GM18519 (cell line): ENCODE results near the gene PPP1R14C.

Experiments used
- ATAC-seq: cut with Tn5 transposase; IDR thresholded peaks from one replicate; pipeline ENCODE4 v1.9.1; 2021; ENCODE audit warnings: mild to moderate bottlenecking, moderate library complexity; ENCODE audit not compliant: unreplicated experiment, low FRiP score

Gene PPP1R14C

DNA sequence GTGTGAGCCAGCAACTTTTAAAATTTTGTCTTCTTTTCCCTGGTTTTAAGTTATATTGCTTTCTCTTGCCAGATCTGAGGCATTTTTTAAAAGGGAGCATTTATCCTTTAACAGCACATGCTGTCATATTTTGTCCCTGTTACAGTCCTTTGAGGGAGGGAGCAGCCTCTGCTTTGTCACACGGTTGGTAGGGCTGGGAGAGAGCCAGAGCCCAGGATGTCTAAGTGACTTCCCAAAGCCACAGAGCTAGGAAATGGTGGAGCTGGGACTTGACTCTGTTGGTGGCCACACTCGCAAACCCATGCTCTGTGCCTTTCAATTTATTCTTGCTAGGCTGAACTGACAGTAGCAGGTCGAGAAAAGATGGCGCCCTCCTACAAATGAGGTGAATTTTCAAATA is 145.6 kb downstream of the PPP1R14C start:
- no peak for ATAC-seq

- ATAC-seq: no peak
These were observed 146.7 kb downstream of the PPP1R14C start for GRCh38 chr6:150289454-150290071.

- ATAC-seq: no peak
These were observed 147.6 kb downstream of the PPP1R14C start for GRCh38 chr6:150290429-150290828.

DNA sequence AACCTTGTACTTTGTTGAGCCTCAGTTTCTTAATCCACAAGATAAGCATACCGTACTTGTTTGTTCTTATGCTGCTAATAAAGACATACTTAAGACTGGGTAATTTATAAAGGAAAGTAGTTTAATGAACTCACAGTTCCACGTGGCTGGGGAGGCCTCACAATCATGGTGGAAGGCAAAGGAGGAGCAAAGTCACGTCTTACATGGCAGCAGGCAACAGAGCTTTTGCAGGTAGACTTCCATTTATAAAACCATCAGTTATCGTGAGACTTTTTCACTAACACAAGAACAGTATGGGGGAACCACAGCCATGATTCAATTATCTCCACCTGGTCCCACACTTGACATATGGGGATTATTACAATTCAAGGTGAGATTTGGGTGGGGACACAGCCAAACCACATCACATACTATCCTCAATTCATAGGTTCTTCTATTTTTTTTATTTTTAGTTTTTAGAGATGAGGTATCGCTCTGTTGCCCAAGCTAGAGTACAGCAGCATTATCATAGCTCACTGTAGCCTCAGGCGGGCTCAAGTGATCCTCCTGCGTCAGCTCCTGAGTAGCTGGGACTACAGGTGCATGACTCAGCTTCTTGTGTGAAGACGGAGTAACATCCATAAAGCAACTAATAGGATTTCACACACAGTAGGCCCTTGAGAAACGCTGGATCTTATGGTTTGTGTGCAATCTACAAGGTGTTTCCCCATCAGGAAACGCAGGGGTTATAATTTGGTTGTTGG is 149.3 kb downstream of the PPP1R14C start:
- ATAC-seq: no peak

GRCh38 chr6:150293019-150293418 is 150.2 kb downstream of the PPP1R14C start:
- no peak for ATAC-seq

GRCh38 chr6:150293423-150294173 is 150.8 kb downstream of the PPP1R14C start:
- ATAC-seq: no peak

DNA sequence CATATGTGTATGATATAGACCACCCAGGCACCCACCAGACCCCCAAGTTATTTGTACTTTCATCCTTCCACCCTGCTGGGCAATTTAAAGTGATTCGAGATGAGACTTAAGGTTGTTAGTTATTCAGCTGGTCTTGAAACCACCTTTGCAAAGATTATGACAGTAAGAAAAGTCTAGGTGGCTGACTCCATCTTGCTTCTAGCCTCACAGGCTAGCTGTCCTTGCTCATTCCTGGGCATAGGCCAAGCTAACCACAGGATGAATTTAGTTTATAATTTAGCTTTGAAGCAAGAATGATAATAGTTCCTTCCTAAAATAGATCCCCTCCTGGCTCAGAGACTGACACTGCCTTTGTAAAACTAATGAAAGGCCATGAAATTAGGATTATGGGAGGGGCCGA is 154.0 kb downstream of the PPP1R14C start:
- no peak for ATAC-seq

DNA sequence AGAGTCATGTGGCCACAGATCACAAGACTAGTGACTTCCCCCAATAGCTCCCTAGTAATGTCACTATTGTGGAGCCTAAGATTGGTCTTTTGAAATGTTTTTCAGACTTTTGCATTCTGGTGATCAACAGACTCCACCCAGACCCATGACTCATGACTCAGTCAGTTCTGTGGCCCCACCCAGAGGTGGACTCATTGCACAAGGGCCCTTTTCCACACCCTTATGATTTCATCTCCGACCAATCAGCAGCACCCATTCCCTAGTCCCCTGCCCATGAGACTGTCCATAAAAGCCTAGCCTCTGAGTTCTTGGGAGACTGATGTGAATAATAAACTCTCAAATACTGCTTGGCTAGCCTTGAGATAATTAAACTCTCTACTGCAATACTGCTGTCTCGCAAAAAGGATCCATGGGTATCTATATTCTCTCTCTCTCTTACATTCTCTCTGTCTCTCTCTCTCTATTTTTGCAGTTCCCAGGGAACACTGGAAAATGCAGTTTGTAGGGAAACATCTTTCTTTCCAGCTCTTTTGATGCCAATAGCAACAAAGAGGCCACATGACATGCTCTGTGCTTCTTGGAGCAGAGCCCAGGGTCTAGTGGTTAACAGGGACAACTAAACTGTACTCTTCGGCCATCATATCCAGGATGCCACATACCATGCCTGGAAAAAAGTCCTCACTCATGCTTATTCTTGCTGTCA is 154.6 kb downstream of the PPP1R14C start:
- ATAC-seq: no peak

DNA sequence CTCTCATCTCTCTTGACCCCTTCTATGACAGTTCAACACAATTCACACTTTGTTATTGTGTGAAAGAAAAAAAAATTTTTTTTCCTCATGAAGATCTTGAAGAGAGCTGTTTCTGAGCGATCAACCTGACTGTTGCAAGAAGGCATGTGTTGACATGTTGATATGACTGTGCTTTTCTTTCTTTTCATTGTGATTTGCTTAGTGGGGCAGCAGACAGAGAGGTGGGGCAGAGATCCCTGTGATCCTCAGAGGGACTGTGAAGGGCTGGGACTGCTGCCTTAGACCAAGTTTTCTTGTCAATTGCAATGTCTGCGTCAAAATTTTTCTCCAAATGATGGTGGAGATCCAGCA is 155.2 kb downstream of the PPP1R14C start:
- ATAC-seq: no peak

DNA sequence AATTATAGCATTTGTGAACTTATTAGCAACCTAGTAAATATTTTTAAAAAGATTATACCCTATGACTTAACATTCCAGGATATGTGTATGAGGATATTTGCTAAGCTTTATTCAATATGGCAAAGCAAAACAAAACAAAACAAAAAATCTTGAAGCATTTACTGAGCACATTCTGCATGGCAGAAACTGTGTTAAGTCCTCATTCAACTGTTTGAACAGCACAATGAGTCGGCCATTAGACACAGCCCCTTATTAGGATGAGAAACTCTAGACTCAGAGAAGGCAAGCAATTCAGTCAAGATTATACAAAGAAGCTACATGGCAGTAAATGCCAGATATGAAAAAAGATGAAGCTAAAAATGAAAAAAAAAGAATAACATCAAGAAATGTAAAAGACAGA is 155.8 kb downstream of the PPP1R14C start:
- no peak for ATAC-seq
